OCI-M1 (cell line): ENCODE data around the gene HPCA.
A peak's percentile ranks its signal among the peaks of the same experiment; 100 is the strongest.

Experiments
- DNase-seq: peaks from one replicate; lab custom pipeline; 2025; lab: John Stamatoyannopoulos, UW

HPCA gene

DNA sequence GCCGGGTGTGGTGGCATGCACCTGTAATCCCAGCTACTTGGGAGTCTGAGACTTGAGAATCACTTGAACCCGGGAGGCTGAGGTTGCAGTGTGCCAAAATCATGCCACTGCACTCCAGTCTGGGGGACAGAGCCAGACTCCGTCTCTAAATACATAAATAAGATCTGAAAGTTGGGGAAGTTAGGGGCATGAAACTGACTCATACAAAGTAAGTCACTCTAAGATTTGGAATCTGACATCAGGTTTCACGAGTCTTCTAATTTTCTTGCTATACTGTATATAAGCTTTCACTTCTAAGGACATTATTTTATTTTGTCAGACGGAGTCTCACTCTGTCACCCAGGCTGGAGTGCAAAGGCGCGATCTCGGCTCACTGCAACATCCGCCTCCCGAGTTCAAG lies 48.2 kb downstream of the HPCA start:
- no peak for DNase-seq

- no peak for DNase-seq
These were observed 50.8 kb downstream of the HPCA start for GRCh38 chr1:32937061-32937460.

DNA sequence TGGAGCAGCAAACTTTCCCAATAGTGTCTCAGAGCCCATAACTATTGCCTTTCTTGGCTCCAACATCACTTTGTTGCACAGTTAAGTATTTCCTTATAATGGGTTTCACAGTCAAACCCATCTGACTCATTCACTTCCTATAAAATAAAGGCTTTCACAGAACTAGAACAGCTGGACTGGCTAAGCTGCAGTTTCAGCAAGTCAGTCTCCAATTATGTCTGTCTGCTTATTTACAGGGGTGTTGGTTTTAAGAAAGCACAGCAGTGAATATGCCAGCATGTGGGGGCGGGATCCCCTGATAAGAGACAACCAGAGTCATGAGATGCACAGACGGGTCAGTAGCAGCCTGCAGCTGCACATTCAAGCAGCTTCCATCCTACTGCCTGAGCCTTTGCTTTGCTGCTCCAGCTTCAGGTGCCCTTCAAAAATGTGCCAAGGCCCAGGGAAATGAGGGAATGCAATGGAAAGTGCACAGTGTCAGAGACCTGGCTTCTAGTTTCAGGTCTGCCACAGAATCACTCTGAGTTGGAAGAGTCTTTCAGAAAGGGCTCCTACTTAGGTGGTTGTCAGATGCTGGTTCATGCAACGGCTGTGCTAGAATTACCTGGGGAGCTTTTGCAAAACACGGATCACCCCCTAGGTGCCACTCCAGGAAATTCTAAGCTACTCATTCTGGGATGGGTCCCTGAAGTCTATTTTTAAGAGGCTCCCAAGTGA lies 53.5 kb downstream of the HPCA start:
- peak; percentile 76 for DNase-seq

- DNase-seq, result no peak
These were observed 57.9 kb downstream of the HPCA start for GRCh38 chr1:32944180-32944579.
